Measurements from ENCODE around the gene SMIM12. TPM values are rescaled to one million over a fixed set of nuclear protein-coding genes. Genes with fewer than 3 reads are reported as not detected.

Gene SMIM12
- total RNA-seq, 1 donor from 2014 or later = 39.6 TPM

DNA sequence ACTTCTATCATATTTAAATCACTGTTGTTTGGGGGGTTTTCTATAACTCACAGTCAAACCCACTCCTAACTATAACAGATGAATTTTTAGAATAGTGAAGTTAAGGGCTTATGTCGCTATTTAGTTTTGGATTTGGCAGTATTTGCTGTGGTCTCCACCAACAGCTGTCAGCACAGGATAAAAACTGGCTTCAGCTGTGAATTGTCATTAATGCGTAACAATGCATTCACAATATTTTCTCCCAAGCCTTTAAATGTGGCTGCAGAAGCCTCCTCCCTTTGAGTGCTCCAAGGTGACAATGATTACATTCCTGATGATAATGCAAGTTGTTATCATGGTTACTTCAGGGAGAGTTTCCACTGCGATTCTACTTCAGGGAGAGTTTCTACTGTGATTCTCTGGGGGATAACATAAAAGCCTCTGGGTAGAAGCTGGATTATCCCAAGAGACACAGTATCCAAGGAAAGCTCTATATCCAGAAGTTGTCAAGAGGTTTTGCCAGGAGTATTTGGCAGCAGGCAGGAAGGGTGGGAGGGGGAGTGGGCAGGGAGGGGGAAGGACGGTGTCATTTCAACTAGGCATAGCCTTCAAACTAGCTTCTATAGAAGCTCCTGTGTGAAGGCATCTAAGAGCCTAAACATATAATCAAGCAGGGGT is 14.9 kb upstream of the SMIM12 start:
- no peak for TF ChIP-seq CTCF (IDR thresholded peaks at IDR 0.05)
- H3K27me3 Mint-ChIP-seq (ENCODE audit: unreplicated experiment) = peaks cover 58% of the 10 kb centered on the region
- H3K4me1 Mint-ChIP-seq (ENCODE audit: unreplicated experiment) = no peaks in the 10 kb centered on the region
- DNase-seq (ENCODE audit: extremely low spot score, unreplicated experiment) = no peak
- H3K9me3 Mint-ChIP-seq (ENCODE audit: unreplicated experiment) = no peaks in the 10 kb centered on the region
- no peaks in the 10 kb centered on the region for H3K36me3 Mint-ChIP-seq (ENCODE audit: unreplicated experiment)
- no peak overlapping the region for H3K4me3 Mint-ChIP-seq (ENCODE audit: unreplicated experiment)
- H3K27ac Mint-ChIP-seq (ENCODE audit: unreplicated experiment) = no peak overlapping the region

GRCh38 chr1:34872133-34872503 is 12.6 kb upstream of the SMIM12 start:
- TF ChIP-seq CTCF (IDR thresholded peaks at IDR 0.05) = no peak
- no peak overlapping the region for H3K4me3 Mint-ChIP-seq (ENCODE audit: unreplicated experiment)
- peaks cover 50% of the 10 kb centered on the region for H3K27me3 Mint-ChIP-seq (ENCODE audit: unreplicated experiment)
- H3K27ac Mint-ChIP-seq (ENCODE audit: unreplicated experiment) = no peak overlapping the region
- DNase-seq (ENCODE audit: extremely low spot score, unreplicated experiment) = no peak
- no peaks in the 10 kb centered on the region for H3K9me3 Mint-ChIP-seq (ENCODE audit: unreplicated experiment)
- H3K4me1 Mint-ChIP-seq (ENCODE audit: unreplicated experiment) = no peaks in the 10 kb centered on the region
- no peaks in the 10 kb centered on the region for H3K36me3 Mint-ChIP-seq (ENCODE audit: unreplicated experiment)

DNA sequence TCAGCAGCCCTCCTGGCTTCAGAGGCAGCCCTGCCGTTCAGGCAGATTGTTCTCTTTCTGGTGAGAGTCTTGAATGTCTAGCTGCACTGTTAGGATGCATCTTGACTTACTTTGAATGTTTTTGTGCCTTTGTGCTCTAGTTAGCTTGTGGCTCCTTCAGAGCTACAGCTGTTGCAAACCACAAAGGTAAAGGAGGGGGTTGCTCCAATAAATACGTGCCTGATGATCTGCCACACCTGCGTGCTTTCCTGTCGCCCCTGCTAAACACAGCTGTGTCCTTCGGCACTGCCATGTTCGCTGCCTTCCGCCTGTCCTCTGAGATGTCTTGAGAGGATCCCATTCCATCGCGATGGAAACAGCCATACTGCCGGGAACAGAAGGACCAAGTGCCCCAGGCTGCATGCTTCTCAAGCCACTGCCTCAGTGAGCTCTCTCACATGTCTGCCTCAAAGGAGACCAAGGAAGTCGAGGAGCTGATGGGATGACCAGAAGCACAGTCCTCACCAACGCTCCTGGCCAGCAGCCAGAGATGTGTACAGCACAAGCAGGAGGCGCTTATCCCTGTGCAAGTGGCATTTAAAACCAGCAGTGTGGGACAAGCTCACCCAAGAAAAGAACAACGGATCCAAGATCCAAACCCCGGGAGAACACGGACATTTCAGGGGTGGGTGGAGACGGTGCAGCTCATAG is 12.0 kb upstream of the SMIM12 start:
- DNase-seq (ENCODE audit: extremely low spot score, unreplicated experiment) = no peak
- no peak for TF ChIP-seq CTCF (IDR thresholded peaks at IDR 0.05)
- Mint-ChIP-seq H3K36me3 (ENCODE audit: unreplicated experiment) (no peaks in the 10 kb centered on the region), H3K9me3 (ENCODE audit: unreplicated experiment) (no peaks in the 10 kb centered on the region), H3K4me3 (ENCODE audit: unreplicated experiment) (no peak overlapping the region), H3K27ac (ENCODE audit: unreplicated experiment) (no peak overlapping the region), H3K27me3 (ENCODE audit: unreplicated experiment) (peaks cover 45% of the 10 kb centered on the region), H3K4me1 (ENCODE audit: unreplicated experiment) (no peaks in the 10 kb centered on the region)

DNA sequence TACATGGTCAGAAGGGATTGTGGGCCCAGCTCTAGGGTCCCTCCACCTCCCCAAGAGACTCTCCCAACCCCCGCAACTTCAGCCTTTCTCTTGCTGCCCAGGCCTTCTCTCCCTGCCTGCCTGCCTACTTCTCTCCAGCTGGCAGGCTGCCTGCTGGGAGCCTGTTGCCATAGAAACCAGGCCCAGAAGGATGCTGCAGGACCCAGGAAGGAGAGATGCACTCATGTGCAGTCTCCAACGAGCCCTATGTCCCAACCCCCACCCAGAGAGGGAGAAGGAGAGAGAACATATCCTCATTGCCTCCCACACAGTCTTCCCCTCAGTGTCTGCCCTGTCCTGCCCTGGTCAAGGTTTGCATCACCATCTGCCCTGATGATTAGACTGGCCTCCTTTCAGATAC is 10.8 kb upstream of the SMIM12 start:
- no peak overlapping the region for H3K4me3 Mint-ChIP-seq (ENCODE audit: unreplicated experiment)
- TF ChIP-seq CTCF (IDR thresholded peaks at IDR 0.05) = no peak

DNA sequence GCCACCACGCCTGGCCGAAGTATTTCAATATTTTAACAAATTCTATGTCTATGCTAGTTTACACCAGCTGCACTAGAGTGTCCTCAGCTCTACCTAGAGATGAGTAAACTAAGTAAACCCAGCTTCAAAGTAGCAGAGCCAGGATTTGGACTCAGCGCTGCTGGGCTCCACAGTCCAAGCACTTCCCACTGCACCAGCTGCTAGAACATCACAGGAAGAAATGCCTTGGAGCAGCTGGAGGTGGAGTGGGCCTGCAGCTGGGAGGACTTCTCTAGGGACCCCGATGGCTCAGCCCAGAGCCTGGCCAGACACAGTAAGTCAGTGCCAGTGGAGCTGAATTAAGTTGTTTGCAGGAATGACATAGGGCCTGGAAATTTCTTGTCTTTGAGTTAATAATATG is 10.2 kb upstream of the SMIM12 start:
- H3K36me3 Mint-ChIP-seq (ENCODE audit: unreplicated experiment) = no peaks in the 10 kb centered on the region
- no peak overlapping the region for H3K4me3 Mint-ChIP-seq (ENCODE audit: unreplicated experiment)
- H3K4me1 Mint-ChIP-seq (ENCODE audit: unreplicated experiment) = no peaks in the 10 kb centered on the region
- DNase-seq (ENCODE audit: extremely low spot score, unreplicated experiment) = no peak
- no peaks in the 10 kb centered on the region for H3K9me3 Mint-ChIP-seq (ENCODE audit: unreplicated experiment)
- no peak overlapping the region for H3K27ac Mint-ChIP-seq (ENCODE audit: unreplicated experiment)
- TF ChIP-seq CTCF (IDR thresholded peaks at IDR 0.05) = no peak
- H3K27me3 Mint-ChIP-seq (ENCODE audit: unreplicated experiment) = peaks cover 33% of the 10 kb centered on the region

More for the DNA sequence above, 10.8 kb upstream of the SMIM12 start:
- no peaks in the 10 kb centered on the region for H3K9me3 Mint-ChIP-seq (ENCODE audit: unreplicated experiment)
- peaks cover 35% of the 10 kb centered on the region for H3K27me3 Mint-ChIP-seq (ENCODE audit: unreplicated experiment)
- no peaks in the 10 kb centered on the region for H3K4me1 Mint-ChIP-seq (ENCODE audit: unreplicated experiment)
- H3K36me3 Mint-ChIP-seq (ENCODE audit: unreplicated experiment) = no peaks in the 10 kb centered on the region
- no peak overlapping the region for H3K27ac Mint-ChIP-seq (ENCODE audit: unreplicated experiment)
- no peak for DNase-seq (ENCODE audit: extremely low spot score, unreplicated experiment)
